GM10248 (cell line): ENCODE data around the gene TMEM134.

Experiments
- CTCF ChIA-PET: fragments of 300-600 bp; sonication (Branson Sonifier 250); formaldehyde crosslinking; extraction: SDS; loops from one replicate; lab custom pipeline; 2021; ENCODE audit warnings: antibody characterized with exemption; lab: Yijun Ruan, JAX
- POLR2A ChIA-PET: fragments of 350-650 bp; sonication (Branson Sonifier 250); formaldehyde crosslinking; extraction: SDS; loops from one replicate; lab custom pipeline; 2020; ENCODE audit warnings: antibody characterized with exemption; lab: Yijun Ruan, JAX
- DNase-seq: peaks from one replicate; pipeline ENCODE4 v3.0.0; 2012; ENCODE audit errors: extremely low spot score
- TF ChIP-seq, protein P1 (sequence below): IDR thresholded peaks from 2 replicates; pipeline ENCODE4 v1.5.1; 2012; ENCODE audit warnings: mild to moderate bottlenecking, low read depth; ENCODE audit errors: extremely low read depth, missing control alignments, control extremely low read depth

TMEM134 gene

DNA sequence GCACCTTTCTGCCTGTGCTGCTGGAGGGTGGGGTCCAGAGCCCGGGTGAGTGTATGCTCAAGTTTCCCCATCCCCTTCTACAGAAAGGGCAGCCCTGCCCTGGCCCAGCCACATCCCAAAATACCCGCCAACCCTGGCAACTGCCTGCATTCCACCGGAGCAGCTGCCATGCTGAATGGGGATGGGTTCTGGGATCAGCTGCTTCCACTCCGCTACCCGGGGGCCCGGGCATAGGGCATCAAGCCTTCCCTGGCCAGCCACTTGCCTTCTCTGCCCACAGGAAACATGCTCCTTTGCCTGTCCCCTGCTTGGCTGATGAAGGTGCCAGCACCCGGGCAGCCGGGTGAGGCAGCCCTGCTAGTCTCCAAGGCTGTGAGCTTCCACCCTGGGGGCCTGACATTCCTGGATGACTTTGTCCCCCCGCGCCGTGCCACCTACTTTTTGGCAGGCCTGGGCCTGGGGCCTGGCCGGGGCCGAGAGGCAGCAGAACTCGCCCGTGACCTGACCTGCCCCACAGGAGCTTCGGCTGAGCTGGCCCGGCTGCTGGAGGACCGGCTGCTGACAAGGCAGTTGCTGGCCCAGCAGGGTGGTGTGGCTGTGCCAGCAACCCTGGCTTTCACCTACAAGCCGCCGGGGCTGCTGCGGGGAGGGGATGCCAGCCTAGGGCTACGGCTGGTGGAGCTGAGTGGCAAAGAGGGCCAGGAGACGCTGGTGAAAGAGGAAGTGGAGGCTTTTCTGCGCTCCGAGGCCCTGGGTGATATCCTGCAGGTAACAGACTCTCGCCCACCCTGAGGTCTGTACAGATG is 50.4 kb downstream of the TMEM134 start:
- DNase-seq = no peak
- POLR2A ChIA-PET = interaction anchor here (0.8 to 1.1 kb wide), 2 partner anchors 19 to 80 kb away, joined by 3 to 4 read pairs; partner anchors contain the start of gene PTPRCAP
- CTCF ChIA-PET = interaction anchor here (0.7 to 5.7 kb wide), 5 partner anchors 11 to 37 kb away, joined by 3 to 50 read pairs (median 19); partner anchors contain the start of genes PPP1CA and TBC1D10C
- TF ChIP-seq, protein P1, sequence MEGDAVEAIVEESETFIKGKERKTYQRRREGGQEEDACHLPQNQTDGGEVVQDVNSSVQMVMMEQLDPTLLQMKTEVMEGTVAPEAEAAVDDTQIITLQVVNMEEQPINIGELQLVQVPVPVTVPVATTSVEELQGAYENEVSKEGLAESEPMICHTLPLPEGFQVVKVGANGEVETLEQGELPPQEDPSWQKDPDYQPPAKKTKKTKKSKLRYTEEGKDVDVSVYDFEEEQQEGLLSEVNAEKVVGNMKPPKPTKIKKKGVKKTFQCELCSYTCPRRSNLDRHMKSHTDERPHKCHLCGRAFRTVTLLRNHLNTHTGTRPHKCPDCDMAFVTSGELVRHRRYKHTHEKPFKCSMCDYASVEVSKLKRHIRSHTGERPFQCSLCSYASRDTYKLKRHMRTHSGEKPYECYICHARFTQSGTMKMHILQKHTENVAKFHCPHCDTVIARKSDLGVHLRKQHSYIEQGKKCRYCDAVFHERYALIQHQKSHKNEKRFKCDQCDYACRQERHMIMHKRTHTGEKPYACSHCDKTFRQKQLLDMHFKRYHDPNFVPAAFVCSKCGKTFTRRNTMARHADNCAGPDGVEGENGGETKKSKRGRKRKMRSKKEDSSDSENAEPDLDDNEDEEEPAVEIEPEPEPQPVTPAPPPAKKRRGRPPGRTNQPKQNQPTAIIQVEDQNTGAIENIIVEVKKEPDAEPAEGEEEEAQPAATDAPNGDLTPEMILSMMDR = no peak

DNA sequence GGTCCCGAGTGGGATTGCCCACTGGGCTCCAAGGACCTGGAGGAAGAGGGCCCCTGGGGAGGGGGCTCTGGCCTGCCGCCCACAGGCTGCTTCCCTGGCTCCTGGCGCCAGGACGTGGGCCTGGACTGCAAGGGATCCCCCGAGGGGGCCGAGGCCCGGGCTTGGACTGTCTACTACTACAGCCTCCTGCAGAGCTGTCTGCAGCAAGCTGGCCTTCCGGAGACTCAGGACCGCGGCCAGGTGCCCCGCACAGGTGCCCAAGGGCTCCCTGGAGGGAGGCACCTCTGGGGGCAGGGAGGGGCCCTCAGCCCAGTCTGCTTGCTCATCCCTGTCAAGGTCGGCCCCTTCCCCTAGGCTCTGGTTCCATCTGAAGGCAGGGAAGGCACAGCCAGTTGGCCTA is 51.6 kb downstream of the TMEM134 start:
- TF ChIP-seq, protein P1 = no peak
- POLR2A ChIA-PET = interaction anchor here (1.1 kb wide), 1 partner anchor 16 kb away, joined by 3 read pairs; the partner anchor contains the start of gene PPP1CA
- no peak for DNase-seq
- CTCF ChIA-PET = interaction anchor here (1.2 to 5.7 kb wide), 3 partner anchors 10 to 36 kb away, joined by 3 to 50 read pairs (median 19); partner anchors contain the start of genes PPP1CA and TBC1D10C

DNA sequence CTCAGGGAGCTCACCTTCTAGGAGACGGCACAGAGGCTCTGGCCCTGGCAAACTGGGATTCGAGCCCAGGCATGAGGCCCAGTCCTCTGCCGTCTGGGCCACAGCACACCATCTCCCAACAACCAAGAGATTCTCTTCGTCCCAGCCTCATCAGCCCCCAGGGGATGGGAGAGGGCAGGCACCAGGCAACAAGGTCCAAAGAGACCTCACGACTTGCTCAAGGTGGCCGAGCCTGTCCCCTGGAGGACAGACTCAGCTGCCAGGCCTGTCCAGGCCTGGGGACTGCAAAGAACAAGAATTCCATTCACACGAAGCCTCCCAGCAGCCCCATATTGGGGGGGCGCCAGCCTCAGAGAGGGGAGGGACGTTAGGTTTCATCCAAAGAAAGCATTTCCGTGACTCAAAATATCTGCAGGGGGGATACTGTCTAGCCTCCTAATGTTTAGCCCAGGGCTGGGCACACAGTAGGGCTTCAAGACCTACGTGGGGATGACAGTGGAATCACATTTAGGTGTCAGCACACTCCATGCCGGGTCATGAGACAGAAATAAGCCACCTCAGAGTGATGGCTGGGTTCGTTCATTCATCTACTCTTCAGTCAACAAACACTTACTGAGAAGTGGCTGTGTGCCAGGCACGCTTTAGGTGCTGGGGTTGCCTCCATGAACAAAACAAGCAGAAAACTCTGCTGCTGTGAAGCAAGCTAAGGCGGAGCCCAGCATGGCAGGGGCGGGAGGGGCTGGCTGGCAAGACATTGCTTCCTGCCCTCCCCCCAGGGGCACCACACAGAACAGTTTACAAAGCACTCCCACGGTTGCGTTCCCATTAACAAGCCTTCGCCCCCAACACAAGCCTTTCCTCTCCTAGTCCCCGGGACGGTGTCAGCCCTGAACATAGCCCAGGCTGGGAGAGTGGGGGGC is 52.4 kb downstream of the TMEM134 start:
- DNase-seq = no peak
- TF ChIP-seq, protein P1 = no peak
- ChIA-PET CTCF (interaction anchor here (1.2 to 5.7 kb wide), 2 partner anchors 10 to 14 kb away, joined by 3 to 50 read pairs; partner anchors contain the start of genes PPP1CA and TBC1D10C), POLR2A (interaction anchor here (0.5 to 1.1 kb wide), 2 partner anchors 15 to 49 kb away, joined by 3 read pairs; partner anchors contain the start of gene PPP1CA)

DNA sequence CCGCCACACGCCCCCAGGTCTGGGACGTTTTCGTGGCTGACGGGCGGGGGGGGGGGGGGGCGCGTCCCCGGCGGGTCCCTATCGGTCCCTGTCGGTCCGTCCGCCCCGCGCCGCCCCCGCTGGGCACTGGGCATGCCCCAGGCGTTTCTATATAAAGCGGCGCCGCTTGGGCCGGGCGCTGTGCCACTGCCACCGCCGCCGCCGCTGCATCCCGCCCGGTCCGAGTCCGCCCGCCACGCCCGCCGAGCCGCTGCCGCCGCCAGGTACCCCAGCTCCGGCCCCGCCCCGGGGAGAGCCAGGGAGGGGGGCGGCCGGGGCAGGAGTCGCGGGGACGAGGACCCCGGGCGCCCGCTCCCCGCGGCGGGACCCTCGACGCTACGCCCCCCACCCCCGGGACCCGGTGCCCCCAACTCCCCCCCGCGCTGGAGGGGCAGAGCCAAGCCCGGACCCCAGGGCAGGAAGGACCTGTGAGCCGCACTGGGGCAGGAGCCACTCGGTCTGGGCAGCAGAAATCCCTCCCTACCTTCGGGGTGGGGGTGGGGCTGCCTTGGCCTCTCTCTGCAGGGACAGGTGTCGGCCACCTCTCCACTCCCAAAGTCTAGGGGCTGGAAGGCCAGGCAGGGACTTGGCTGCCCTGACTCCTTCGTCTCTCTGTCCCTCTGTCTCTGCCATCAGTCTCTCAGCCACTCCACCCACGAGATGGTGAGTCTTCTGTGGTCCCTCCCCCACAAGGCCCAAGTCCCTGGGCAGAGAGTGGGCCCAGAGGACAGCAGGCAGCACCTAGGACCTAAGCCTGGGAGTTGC is 53.3 kb downstream of the TMEM134 start, which contains the start of gene CARNS1:
Gene CARNS1, plus strand, starts transcription at position 178 of the 804 bp plus-strand sequence. Its CDS starts 522 bp downstream, at position 700.
- CTCF ChIA-PET = interaction anchor here (3.6 to 5.7 kb wide), 2 partner anchors 13 kb away, joined by 33 to 50 read pairs; partner anchors contain the start of genes PPP1CA and TBC1D10C
- TF ChIP-seq, protein P1 = no peak
- DNase-seq = no peak
- POLR2A ChIA-PET = no interaction called here

DNA sequence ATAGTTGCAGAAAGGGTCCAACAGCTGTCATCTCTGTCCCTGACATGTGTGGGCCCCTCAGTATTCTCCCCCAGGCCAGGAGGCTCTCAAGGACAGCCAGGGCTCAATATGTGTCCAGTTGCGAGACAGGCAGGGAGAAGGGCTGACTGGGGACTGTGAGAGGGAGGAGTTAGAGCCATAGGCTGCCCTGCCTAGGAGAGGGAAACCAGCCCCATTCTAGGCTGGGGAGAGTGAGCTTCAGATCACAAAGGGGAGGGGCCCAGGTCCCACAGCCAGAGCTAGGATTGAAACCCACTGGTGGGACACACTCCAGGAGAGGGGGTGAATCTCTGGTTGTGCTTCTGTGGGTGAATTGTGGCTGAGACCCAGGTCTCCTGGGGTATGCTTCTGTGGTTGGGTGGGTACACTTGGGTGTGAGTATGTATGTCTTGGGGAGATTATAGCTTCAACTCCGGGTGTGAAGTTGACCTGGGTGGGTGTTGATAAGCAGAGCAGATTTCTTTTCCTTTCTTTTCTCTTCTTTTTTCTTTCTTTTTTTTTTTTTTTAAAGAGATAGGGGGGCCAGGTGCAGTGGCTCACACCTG is 55.7 kb downstream of the TMEM134 start:
- CTCF ChIA-PET = interaction anchor here (1.0 to 3.6 kb wide), 2 partner anchors 11 to 67 kb away, joined by 3 to 33 read pairs; partner anchors contain the start of genes PPP1CA and TBC1D10C
- no peak for DNase-seq
- TF ChIP-seq, protein P1 = no peak
- POLR2A ChIA-PET = interaction anchor here (1.3 kb wide), 1 partner anchor 9 kb away, joined by 3 read pairs; the partner anchor contains the start of gene TBC1D10C
